Ovary (tissue), 1 donor: Measurements from ENCODE around the gene EBNA1BP2.

ENCODE experiments used
- EP300 ChIP-seq: sonication (generic); formaldehyde crosslinking; IDR thresholded peaks from one replicate; pipeline ENCODE4 v1.6.1; 2017; ENCODE audit warnings: antibody characterized with exemption
- POLR2A ChIP-seq: fragments of 450-650 bp; IDR thresholded peaks from one replicate; pipeline ENCODE4 v1.6.1; 2017; ENCODE audit warnings: antibody characterized with exemption, mild to moderate bottlenecking, moderate library complexity

- TF ChIP-seq EP300, result no peak
- TF ChIP-seq POLR2A, result no peak
Observed at GRCh38 chr1:43143441-43143888, 28.6 kb downstream of the EBNA1BP2 start.
